ENCODE measurements around the gene HMOX2.

The HMOX2 gene

GRCh38 chr16:4505356-4506147, 29.4 kb downstream of the HMOX2 start:
- no peak for DNase-seq

GRCh38 chr16:4506450-4506849, 30.3 kb downstream of the HMOX2 start:
- DNase-seq, result peak; percentile 59 to 74

- no peak for DNase-seq
Measured at GRCh38 chr16:4507588-4508345, 31.6 kb downstream of the HMOX2 start.

- no peak for DNase-seq
Measured at GRCh38 chr16:4508806-4509205, 32.6 kb downstream of the HMOX2 start.

- DNase-seq, result no peak
Measured at GRCh38 chr16:4509420-4509819, 33.2 kb downstream of the HMOX2 start.

GRCh38 chr16:4510131-4510530, 33.9 kb downstream of the HMOX2 start:
- no peak for DNase-seq

- DNase-seq, result no peak
Measured at GRCh38 chr16:4510747-4511426, 34.7 kb downstream of the HMOX2 start.

- DNase-seq, result peak; percentile 65 to 71
Measured at GRCh38 chr16:4511441-4512082, 35.4 kb downstream of the HMOX2 start.

GRCh38 chr16:4512473-4512872, 36.3 kb downstream of the HMOX2 start:
- DNase-seq, result no peak

- no peak for DNase-seq
Measured at GRCh38 chr16:4513086-4513860, 37.1 kb downstream of the HMOX2 start.

- DNase-seq, result no peak
Measured at GRCh38 chr16:4513881-4514280, 37.7 kb downstream of the HMOX2 start.

- DNase-seq, result no peak
Measured at GRCh38 chr16:4514606-4515005, 38.4 kb downstream of the HMOX2 start.

- DNase-seq, result no peak
Measured at GRCh38 chr16:4515611-4516233, 39.5 kb downstream of the HMOX2 start.

GRCh38 chr16:4517812-4518680, 41.8 kb downstream of the HMOX2 start:
- DNase-seq, result peak; percentile 39 to 60

- no peak for DNase-seq
Measured at GRCh38 chr16:4519274-4520058, 43.3 kb downstream of the HMOX2 start.

- DNase-seq, result no peak
Measured at GRCh38 chr16:4520913-4521312, 44.7 kb downstream of the HMOX2 start.

GRCh38 chr16:4522051-4522581, 45.9 kb downstream of the HMOX2 start:
- DNase-seq, result peak; percentile 55 to 78

GRCh38 chr16:4523686-4524085, 47.5 kb downstream of the HMOX2 start:
- DNase-seq, result no peak

- no peak for DNase-seq
Measured at GRCh38 chr16:4524571-4524970, 48.4 kb downstream of the HMOX2 start.

GRCh38 chr16:4525069-4525468, 48.9 kb downstream of the HMOX2 start:
- DNase-seq, result no peak

Measured in SHP77 (cell line).